GM15510 (cell line): ENCODE measurements around the gene AKIRIN2.
A peak's percentile ranks its signal among the peaks of the same experiment; 100 is the strongest.

Experiments
- POLR2A ChIP-seq: IDR thresholded peaks from 3 replicates; pipeline ENCODE4 v1.6.1; 2011; ENCODE audit warnings: borderline replicate concordance; ENCODE audit not compliant: insufficient read length; ENCODE audit errors: extremely low read depth

The AKIRIN2 gene

GRCh38 chr6:87723170-87724078, 21.4 kb upstream of the AKIRIN2 start:
- no peak for TF ChIP-seq POLR2A

- TF ChIP-seq POLR2A: no peak
These were observed 20.6 kb upstream of the AKIRIN2 start for GRCh38 chr6:87722540-87723169.

- no peak for TF ChIP-seq POLR2A
These were observed 19.3 kb upstream of the AKIRIN2 start for GRCh38 chr6:87721311-87721710.

- no peak for TF ChIP-seq POLR2A
These were observed 16.8 kb upstream of the AKIRIN2 start for GRCh38 chr6:87718662-87719433.

GRCh38 chr6:87716928-87717614, 15.0 kb upstream of the AKIRIN2 start:
- TF ChIP-seq POLR2A: no peak

- no peak for TF ChIP-seq POLR2A
These were observed 12.2 kb upstream of the AKIRIN2 start for GRCh38 chr6:87714093-87714842.

- no peak for TF ChIP-seq POLR2A
These were observed 8.1 kb upstream of the AKIRIN2 start for GRCh38 chr6:87710090-87710489.

- no peak for TF ChIP-seq POLR2A
These were observed 4.3 kb upstream of the AKIRIN2 start for GRCh38 chr6:87706187-87706966.

GRCh38 chr6:87705070-87705691, 3.1 kb upstream of the AKIRIN2 start:
- TF ChIP-seq POLR2A: no peak

- no peak for TF ChIP-seq POLR2A
These were observed 534 bp upstream of the AKIRIN2 start for GRCh38 chr6:87702589-87702945.

- TF ChIP-seq POLR2A: no peak
These were observed 723 bp downstream of the AKIRIN2 start for GRCh38 chr6:87701344-87701675.

GRCh38 chr6:87700397-87701343, 1.4 kb downstream of the AKIRIN2 start:
- peak; percentile 39 for TF ChIP-seq POLR2A

GRCh38 chr6:87699576-87699975, 2.5 kb downstream of the AKIRIN2 start:
- TF ChIP-seq POLR2A: no peak

- TF ChIP-seq POLR2A: no peak
These were observed 3.5 kb downstream of the AKIRIN2 start for GRCh38 chr6:87698547-87699006.
